GM12878 (cell line): Measurements from ENCODE around the gene THSD4.

Source experiments
- BCLAF1 ChIP-seq: fragments of 450-650 bp; IDR thresholded peaks from 2 replicates; pipeline ENCODE4 v1.6.1; 2017; ENCODE audit warnings: antibody characterized with exemption, mild to moderate bottlenecking, moderate library complexity
- CBFB ChIP-seq: IDR thresholded peaks from 2 replicates; pipeline ENCODE4 v1.6.1; 2016; ENCODE audit warnings: antibody characterized with exemption, low read depth
- EP300 ChIP-seq, 2 experiments: fragments of 150-350 bp in 1 of 2; IDR thresholded peaks; 2 replicates each; pipeline ENCODE4 v1.6.1; 2011 to 2012; ENCODE audit warnings: low read depth in 2 of 2, low read length in 2 of 2, borderline replicate concordance in 1 of 2, improper control_type of control experiment in 1 of 2, inconsistent platforms in 1 of 2; ENCODE audit not compliant: control insufficient read depth in 1 of 2
- JUND ChIP-seq: IDR thresholded peaks from 2 replicates; pipeline ENCODE4 v1.6.1; 2012; ENCODE audit warnings: low read depth, mild to moderate bottlenecking, low read length, improper control_type of control experiment, moderate library complexity
- MXI1 ChIP-seq: fragments of 150-350 bp; IDR thresholded peaks from 2 replicates; pipeline ENCODE4 v1.6.1; 2011; ENCODE audit warnings: low read depth, mild to moderate bottlenecking, inconsistent platforms, low read length, improper control_type of control experiment
- NFIC ChIP-seq: IDR thresholded peaks from 2 replicates; pipeline ENCODE4 v1.6.1; 2012; ENCODE audit warnings: low read depth, mild to moderate bottlenecking, inconsistent platforms, low read length, moderate library complexity
- POLR2A ChIP-seq: IDR thresholded peaks from 2 replicates; pipeline ENCODE4 v1.6.1; 2011; ENCODE audit warnings: low read depth, mild to moderate bottlenecking, low read length
- REST ChIP-seq: IDR thresholded peaks from 2 replicates; pipeline ENCODE4 v1.6.1; 2012; ENCODE audit warnings: mild to moderate bottlenecking, low read depth, low read length
- SP1 ChIP-seq: IDR thresholded peaks from one replicate; pipeline ENCODE4 v1.6.1; 2011; ENCODE audit warnings: low read depth, low read length
- SREBF1 ChIP-seq: IDR thresholded peaks from 2 replicates; pipeline ENCODE4 v1.6.1; 2012; ENCODE audit warnings: mild to moderate bottlenecking, low read length
- ZSCAN29 ChIP-seq: fragments of 450-650 bp; IDR thresholded peaks from 2 replicates; pipeline ENCODE4 v1.6.1; 2017; ENCODE audit warnings: mild to moderate bottlenecking, moderate library complexity
- TF ChIP-seq, protein P1 (sequence below), 3 experiments: IDR thresholded peaks in 2 of 3; conservative IDR thresholded peaks in 1 of 3; 2 replicates each; pipeline ENCODE4 v1.5.1; 2011; ENCODE audit warnings: low read depth in 3 of 3, low read length in 3 of 3, mild to moderate bottlenecking in 3 of 3, control low read depth in 2 of 3, moderate library complexity in 2 of 3, inconsistent platforms in 1 of 3, mixed read lengths in 1 of 3; ENCODE audit not compliant: control insufficient read depth in 2 of 3, insufficient read depth in 1 of 3; ENCODE audit errors: extremely low read depth in 1 of 3
- TF ChIP-seq, protein P2 (sequence below): fragments of 150-350 bp; IDR thresholded peaks from 2 replicates; pipeline ENCODE4 v1.6.1; 2016; ENCODE audit warnings: low read depth, low read length

DNA sequence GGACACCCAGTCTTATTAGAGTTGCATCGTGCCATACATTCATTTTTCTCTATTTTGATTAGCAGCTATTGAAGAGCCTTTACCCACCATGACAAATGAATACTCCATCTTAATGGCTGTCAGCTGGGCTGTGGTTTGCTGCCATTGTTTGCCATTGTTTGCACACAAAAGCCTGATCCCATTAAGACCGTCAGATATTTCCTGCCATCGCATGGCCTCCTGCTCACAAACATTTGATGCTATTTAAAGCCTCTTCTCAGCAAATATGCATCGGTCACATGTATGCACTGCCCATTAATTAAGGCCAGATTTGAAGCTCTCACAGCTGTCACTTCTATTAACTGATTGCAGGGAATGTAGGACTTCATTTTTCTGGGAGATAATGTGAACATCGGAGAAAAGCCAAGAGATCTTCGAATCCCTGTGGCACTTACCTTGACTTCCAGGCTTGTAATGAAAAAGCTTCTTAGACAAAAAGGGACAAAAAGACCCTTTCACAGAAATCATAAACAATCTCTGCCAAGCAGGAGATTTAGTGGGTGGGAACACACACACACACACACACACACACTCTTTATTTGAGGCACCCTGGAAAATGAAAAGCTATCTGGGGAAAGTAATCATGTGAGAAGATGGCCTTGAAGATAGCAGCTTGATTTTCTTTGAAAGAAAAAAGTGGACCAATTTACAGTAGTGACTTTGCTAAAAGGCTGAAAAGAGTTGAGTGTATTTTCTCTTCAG, 519.7 kb downstream of the THSD4 start:
- TF ChIP-seq MXI1 (no peak), NFIC (no peak), REST (no peak), POLR2A (no peak), JUND (no peak), ZSCAN29 (no peak), EP300 (IDR thresholded peaks at IDR 0.05; ENCODE audit: borderline replicate concordance in 1 of 2, control insufficient read depth in 1 of 2, low read depth in 2 of 2, low read length in 2 of 2) (no peak), CBFB (no peak), SP1 (no peak), SREBF1 (no peak), BCLAF1 (no peak)
- TF ChIP-seq, protein P1, sequence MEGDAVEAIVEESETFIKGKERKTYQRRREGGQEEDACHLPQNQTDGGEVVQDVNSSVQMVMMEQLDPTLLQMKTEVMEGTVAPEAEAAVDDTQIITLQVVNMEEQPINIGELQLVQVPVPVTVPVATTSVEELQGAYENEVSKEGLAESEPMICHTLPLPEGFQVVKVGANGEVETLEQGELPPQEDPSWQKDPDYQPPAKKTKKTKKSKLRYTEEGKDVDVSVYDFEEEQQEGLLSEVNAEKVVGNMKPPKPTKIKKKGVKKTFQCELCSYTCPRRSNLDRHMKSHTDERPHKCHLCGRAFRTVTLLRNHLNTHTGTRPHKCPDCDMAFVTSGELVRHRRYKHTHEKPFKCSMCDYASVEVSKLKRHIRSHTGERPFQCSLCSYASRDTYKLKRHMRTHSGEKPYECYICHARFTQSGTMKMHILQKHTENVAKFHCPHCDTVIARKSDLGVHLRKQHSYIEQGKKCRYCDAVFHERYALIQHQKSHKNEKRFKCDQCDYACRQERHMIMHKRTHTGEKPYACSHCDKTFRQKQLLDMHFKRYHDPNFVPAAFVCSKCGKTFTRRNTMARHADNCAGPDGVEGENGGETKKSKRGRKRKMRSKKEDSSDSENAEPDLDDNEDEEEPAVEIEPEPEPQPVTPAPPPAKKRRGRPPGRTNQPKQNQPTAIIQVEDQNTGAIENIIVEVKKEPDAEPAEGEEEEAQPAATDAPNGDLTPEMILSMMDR (IDR thresholded peaks at IDR 0.05 in 2 of 3, conservative IDR thresholded peaks at IDR 0.05 in 1 of 3; ENCODE audit: control insufficient read depth in 2 of 3, extremely low read depth in 1 of 3, insufficient read depth in 1 of 3, low read depth in 3 of 3, low read length in 3 of 3): no peak
- TF ChIP-seq, protein P2, sequence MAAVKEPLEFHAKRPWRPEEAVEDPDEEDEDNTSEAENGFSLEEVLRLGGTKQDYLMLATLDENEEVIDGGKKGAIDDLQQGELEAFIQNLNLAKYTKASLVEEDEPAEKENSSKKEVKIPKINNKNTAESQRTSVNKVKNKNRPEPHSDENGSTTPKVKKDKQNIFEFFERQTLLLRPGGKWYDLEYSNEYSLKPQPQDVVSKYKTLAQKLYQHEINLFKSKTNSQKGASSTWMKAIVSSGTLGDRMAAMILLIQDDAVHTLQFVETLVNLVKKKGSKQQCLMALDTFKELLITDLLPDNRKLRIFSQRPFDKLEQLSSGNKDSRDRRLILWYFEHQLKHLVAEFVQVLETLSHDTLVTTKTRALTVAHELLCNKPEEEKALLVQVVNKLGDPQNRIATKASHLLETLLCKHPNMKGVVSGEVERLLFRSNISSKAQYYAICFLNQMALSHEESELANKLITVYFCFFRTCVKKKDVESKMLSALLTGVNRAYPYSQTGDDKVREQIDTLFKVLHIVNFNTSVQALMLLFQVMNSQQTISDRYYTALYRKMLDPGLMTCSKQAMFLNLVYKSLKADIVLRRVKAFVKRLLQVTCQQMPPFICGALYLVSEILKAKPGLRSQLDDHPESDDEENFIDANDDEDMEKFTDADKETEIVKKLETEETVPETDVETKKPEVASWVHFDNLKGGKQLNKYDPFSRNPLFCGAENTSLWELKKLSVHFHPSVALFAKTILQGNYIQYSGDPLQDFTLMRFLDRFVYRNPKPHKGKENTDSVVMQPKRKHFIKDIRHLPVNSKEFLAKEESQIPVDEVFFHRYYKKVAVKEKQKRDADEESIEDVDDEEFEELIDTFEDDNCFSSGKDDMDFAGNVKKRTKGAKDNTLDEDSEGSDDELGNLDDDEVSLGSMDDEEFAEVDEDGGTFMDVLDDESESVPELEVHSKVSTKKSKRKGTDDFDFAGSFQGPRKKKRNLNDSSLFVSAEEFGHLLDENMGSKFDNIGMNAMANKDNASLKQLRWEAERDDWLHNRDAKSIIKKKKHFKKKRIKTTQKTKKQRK: no peak
